H1 (cell line): ENCODE data around the gene LRRC14B.

Experiments
- BRCA1 ChIP-seq: IDR thresholded peaks from 2 replicates; pipeline ENCODE4 v1.6.1; 2012; ENCODE audit warnings: low read depth, low read length, improper control_type of control experiment
- EZH2 ChIP-seq: fragments of 200-600 bp; sonication (generic); IDR thresholded peaks from 2 replicates; pipeline ENCODE4 v1.7.1; 2012; ENCODE audit warnings: low read depth, mild to moderate bottlenecking, moderate library complexity, low read length, inconsistent platforms; ENCODE audit not compliant: severe bottlenecking
- HDAC6 ChIP-seq: IDR thresholded peaks from one replicate; pipeline ENCODE4 v1.7.1; 2012; ENCODE audit warnings: low read depth, mild to moderate bottlenecking, inconsistent platforms, low read length, moderate library complexity
- YY1 ChIP-seq: IDR thresholded peaks from 2 replicates; pipeline ENCODE4 v1.6.1; 2011; ENCODE audit warnings: low read depth, mild to moderate bottlenecking, low read length
- TF ChIP-seq, protein P1 (sequence below), 3 experiments: IDR thresholded peaks; 1 replicate in 2 of 3; 2 replicates in 1 of 3; pipeline versions ENCODE4 v1.5.1 to v1.6.1; 2011; ENCODE audit warnings: low read length in 3 of 3, mild to moderate bottlenecking in 3 of 3, inconsistent platforms in 2 of 3, low read depth in 1 of 3, moderate library complexity in 1 of 3; ENCODE audit not compliant: insufficient read depth in 1 of 3; ENCODE audit errors: control extremely low read depth in 1 of 3
- TF ChIP-seq, protein P2 (sequence below): IDR thresholded peaks from 2 replicates; pipeline ENCODE4 v1.6.1; 2012; ENCODE audit warnings: inconsistent platforms
- TF ChIP-seq, protein P3 (sequence below): IDR thresholded peaks from 2 replicates; pipeline ENCODE4 v1.6.1; 2011; ENCODE audit warnings: low read length, improper control_type of control experiment

DNA sequence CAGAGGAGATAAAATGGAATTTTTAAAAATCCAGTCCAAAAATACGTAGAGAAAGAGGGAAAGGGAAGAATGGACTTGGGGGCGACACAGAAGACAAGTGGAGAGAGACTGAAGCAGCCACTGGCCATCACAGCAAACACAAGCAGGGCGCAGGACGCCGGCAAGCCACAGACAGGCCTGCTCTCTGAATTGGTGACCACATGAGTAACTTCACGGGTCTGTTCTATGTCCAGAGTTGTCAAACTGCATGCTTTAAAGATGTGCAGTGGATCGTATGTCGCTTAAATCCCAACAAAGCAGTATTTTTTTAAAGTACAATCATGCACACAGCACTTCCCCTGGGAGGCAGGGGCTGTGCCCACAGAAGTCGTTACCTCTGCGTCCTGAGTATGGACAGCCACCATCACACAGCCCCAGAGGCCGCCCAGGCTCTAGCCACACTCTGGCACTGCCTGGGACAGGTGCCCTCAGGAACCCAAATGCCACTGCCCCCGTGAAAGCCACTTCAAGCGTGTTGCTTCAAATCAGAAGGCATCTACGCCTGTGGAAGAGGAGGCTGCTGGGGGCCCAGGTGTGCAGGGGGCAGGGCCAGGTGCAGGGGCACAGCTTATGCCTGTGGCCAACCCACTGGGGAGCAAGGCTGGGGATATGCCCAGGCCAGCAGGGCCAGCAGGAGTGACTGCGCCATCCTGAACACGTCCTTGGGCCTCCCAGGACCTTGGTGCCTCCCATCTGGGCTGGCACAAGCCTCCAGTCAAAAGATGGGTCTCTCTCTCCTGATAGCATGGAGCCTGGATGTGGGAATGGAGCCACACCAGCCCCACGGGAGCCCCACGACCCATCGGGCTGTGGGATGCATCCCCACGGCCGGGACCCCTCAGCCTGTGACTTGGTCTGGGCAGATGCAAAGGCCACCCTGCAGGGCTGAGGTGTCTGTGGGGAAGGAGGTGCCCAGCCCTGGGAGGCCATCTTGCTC lies 5.9 kb upstream of the LRRC14B start:
- no peak for TF ChIP-seq YY1
- TF ChIP-seq HDAC6 = no peak
- TF ChIP-seq, protein P1, sequence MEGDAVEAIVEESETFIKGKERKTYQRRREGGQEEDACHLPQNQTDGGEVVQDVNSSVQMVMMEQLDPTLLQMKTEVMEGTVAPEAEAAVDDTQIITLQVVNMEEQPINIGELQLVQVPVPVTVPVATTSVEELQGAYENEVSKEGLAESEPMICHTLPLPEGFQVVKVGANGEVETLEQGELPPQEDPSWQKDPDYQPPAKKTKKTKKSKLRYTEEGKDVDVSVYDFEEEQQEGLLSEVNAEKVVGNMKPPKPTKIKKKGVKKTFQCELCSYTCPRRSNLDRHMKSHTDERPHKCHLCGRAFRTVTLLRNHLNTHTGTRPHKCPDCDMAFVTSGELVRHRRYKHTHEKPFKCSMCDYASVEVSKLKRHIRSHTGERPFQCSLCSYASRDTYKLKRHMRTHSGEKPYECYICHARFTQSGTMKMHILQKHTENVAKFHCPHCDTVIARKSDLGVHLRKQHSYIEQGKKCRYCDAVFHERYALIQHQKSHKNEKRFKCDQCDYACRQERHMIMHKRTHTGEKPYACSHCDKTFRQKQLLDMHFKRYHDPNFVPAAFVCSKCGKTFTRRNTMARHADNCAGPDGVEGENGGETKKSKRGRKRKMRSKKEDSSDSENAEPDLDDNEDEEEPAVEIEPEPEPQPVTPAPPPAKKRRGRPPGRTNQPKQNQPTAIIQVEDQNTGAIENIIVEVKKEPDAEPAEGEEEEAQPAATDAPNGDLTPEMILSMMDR (IDR thresholded peaks at IDR 0.05; ENCODE audit: control extremely low read depth in 1 of 3, insufficient read depth in 1 of 3, low read depth in 1 of 3, low read length in 3 of 3) = no peak
- TF ChIP-seq BRCA1 = no peak
- TF ChIP-seq, protein P2, sequence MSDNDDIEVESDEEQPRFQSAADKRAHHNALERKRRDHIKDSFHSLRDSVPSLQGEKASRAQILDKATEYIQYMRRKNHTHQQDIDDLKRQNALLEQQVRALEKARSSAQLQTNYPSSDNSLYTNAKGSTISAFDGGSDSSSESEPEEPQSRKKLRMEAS = no peak
- no peak for TF ChIP-seq EZH2
- TF ChIP-seq, protein P3, sequence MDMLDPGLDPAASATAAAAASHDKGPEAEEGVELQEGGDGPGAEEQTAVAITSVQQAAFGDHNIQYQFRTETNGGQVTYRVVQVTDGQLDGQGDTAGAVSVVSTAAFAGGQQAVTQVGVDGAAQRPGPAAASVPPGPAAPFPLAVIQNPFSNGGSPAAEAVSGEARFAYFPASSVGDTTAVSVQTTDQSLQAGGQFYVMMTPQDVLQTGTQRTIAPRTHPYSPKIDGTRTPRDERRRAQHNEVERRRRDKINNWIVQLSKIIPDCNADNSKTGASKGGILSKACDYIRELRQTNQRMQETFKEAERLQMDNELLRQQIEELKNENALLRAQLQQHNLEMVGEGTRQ = no peak
